NCI-H510A (cell line): ENCODE measurements around the gene CACNA1D.

Source experiments
- DNase-seq: peaks from one replicate; lab custom pipeline; 2025; lab: John Stamatoyannopoulos, UW

Gene CACNA1D

DNA sequence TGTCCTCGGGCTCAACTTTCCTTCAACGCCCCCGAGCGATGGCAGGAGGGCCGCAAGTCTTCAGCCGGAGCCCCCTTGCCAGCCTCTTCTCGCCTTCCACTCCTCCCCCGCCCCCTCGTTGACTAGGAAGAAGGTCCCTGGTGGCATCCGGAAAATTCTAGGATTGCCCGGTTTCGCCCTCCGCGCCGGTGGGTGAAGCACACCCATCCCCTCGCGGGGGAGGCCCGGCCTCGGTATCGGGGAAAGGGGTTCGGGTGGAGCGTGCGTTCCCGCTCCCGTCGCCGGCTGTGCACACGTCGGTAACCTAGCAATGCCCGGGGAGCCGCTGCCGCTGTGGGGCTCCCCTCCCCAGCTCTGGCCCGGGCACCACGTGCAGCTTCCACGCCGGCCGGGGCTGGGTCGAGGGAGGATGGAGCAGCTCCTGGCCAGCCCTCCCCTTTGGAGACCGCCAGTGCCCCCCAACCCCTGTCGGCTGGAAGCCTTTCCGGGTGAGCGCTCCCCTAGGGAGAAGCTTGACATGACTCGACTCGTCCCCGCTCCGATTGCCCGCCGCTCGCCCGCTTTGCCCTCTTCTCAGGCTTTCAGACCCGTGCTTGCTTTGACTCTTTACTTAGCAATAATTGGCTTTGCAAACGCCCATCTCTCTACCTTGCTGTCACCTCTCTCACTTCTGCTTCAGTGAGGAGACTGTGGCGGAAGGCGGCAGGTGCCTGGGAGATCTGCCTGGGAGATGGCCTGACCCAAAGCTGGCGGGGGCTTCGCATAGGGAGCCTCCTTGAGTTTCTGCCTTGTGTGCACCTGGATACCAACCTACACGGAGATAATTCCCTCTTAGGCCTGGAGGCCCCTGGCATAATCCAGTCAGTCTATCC, 1.3 kb downstream of the CACNA1D start:
- no peak for DNase-seq

DNA sequence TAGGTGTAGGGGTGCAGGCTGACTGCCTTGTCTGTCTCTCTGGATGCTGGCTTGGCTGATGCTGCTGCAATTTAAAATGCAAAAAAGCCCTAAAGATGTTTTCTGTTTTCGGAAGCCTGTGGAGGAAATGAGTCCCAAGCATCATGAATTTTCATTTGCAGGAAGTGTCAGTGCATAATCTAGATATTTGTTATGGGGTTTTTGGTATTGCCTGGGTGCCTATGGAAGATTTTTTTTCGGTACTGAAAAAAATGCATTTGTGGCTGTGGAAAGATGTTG, 1.9 kb downstream of the CACNA1D start:
- no peak for DNase-seq

DNA sequence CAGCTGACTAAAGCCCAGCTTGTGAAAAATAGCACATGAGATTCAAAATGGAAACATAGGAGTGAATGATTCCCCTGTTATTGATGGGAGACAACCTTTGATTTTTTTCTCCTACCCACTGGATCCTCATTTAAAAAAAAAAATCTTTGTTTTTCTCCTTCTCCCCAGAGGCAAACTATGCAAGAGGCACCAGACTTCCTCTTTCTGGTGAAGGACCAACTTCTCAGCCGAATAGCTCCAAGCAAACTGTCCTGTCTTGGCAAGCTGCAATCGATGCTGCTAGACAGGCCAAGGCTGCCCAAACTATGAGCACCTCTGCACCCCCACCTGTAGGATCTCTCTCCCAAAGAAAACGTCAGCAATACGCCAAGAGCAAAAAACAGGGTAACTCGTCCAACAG, 2.6 kb downstream of the CACNA1D start:
- DNase-seq: no peak

DNA sequence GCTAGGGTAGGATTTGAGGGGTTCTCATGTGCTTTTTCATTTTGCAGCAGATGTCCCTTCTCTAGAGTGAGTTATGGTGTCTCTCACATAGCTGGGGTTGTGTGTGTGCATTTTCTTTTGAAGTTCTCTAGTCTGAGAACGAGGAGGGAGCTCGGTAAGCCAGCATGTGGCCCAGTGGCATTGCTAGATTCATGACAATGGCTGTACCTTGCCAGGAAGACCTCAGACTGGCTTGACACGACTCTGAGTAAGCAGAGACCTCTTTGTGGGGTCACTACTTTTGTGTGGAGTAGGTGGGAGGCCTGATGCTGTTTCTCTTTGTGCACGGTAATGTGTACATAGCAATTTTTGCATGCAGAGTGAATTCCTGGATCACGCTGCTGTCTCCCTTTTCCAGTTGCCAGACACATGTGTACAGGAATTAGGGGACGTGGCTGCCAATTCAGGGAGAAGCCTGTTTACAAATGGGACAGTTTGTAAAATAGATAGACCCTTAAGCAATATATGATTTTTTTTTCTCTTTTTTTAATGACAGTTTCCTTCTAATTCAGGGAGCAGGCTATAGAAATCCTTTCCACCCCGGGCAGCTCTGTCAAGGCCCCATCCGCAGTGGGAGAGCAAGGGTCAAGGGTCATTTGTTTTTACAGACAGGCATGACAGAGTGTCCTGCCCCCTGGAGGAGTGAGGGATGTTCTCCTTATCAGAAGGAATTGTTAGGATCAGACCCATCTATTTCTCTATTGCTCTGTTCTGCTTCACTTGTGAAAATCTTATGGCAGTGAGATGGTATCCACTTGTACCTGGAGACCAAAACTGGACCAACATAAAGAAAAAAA, 4.6 kb downstream of the CACNA1D start:
- no peak for DNase-seq

DNA sequence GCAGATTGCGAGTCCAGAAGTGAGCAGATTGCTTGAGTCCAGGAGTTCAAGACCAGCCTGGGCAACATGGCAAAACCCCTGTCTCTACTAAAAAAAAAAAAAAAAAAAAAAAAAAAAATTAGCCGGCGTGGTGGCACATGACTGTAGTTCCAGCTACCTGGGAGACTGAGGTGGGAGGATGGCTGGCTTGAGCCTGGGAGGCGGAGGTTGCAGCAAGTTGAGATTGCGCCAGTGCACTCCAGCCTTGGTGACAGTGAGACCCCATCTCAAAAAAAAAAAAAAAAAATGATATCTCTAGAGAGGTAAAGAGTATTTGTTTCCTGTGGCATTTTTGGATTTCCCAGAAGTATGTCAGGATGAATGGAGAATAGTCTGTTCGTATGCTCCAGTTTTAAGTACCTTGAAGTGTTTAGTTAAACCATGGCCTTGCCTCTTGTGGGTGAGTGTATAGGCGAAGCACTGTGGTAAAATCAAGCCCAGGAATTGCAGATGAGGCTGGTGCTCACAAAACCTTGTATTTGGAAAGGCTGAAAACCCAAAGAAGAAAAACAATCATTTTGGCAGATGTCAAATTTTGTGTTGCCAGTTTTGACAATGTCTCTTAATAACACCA, 5.9 kb downstream of the CACNA1D start:
- no peak for DNase-seq

DNA sequence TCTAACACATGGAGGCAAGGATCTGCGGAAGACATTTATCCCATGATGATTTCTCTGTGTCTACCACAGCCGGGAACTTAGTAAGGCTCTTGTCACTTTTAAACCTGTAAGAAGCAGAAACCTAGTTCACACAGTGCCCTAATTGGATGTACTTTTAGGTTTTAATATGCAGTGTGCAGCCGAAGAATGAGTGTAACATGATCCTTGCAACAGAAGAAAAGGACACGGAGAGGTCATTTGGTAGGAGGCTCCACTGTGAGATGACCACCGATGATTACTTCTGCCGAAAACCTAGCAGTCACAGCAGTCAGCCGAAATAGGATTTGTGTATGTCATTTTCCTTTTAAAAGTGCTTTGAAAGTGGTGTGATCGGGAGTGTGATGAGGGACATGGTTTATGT, 6.8 kb downstream of the CACNA1D start:
- DNase-seq: no peak

DNA sequence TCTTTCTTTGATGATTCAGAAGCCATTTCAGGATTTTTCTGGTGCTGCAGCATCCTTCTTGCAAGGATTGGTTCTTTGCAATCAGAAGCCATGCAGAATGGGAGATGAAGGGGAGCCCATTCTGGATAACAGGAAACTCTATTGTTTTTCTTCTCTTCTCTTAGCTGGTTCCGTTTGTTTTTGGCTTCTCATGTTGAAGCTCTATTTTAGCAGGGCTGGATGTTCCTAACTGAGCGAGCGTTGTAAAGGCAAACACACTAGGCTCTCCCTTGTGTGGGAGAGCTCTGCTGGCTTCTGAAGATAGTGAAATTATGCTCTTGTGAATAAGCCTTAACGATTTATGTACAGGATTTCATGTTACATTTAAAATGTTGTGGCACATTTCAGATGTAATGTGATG, 8.3 kb downstream of the CACNA1D start:
- no peak for DNase-seq

DNA sequence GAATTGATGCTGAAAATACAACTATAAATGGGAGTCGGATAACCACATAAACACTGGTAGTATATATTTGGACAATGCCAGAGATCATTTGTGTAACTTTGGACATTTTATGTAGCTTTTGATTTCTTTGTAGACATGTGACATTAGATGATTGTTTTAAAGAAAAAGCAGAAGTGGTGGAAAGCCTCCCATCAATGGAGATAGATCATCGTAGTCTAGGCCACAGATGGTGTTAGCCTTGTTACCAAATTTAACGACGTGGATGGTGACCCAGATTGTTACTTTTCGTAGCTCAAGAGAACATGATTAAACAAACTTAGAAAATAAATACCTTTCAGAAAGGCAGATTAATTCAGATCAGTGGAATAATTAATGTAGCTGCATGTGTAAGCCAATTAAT, 8.8 kb downstream of the CACNA1D start:
- no peak for DNase-seq

DNA sequence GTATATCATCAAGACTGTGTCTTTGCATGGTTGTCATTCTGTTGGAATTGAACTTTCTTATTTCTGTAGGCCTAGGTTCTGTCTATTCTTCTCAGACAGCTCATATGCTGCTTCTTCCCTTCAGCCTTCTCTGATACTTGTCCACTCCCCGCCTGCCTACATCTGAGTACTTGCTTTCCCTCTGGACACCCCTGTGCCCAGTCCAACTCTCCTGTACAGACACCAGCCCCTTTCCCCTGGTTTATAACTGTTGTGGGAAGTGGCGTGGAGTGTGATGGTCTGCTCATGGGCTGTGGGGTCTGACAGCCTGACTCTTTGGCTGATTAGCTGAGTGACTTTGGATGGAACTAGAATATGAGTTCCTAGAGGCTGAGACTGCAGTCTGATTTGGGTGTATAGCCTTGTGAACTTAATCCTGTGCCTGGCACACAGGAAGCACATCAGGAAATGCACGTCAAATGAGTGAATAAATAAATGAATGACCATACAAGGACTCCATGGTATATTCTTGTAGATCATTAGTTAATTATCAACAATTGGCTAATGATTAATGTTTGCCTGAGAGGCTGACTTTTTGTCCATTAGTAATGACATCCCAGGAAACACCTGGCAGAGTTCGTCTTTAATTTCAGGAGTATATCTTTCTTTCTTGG, 11.8 kb downstream of the CACNA1D start:
- no peak for DNase-seq

DNA sequence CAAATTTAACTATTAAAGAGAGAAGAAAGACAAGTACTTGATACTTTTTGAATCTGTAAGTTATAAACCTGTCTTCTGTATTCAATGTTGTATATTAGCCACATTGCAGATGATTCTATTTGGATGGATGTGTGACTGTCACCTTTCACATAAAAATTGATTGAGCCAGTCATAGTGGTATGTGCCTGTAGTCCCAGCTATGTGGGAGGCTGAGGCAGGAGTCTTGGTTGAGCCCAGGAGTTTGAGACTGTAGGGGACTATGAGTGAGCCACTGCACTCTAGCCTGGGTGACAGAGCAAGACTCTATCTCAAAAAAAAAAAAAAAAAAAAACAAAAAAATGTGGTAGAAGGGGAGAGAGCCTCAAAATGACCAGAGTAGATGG, 12.3 kb downstream of the CACNA1D start:
- no peak for DNase-seq

DNA sequence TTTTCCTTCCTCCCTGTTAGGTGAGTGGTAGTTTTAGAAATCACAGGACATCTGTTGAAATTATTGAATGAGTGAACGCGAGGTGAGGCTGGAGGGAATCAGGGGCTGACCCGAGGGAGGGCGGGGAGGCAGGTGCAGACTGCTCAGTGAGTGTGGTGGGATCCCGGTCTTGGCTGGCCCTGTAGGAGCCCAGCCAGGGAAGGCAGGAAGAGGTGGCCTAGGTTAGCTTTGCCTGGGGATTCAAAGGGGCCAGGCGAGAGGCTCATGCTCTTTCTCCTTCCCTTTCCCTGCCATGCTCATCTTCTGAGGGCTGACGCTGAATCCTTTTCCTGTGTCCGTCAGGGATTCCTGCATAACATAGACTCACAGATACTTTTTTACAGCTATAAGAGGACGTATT, 15.1 kb downstream of the CACNA1D start:
- no peak for DNase-seq

DNA sequence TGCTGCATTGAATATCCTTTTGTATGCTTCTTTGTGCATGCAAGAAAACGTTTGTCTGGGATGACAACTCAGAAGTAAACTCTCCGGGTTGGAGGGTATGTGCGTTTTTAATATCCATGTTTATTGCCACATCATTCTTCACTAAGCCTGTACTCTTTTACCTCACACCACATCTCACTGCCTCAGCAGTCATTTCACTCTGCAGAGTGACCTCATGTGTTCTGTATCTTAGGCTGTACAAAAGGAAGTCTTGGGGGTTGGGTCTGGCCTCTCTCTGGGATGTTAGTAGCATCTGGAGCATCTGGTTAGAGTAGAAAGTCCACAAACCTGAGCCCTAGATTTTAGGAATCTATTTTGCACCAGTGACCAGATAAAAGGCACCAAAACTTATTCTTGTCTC, 16.1 kb downstream of the CACNA1D start:
- no peak for DNase-seq

DNA sequence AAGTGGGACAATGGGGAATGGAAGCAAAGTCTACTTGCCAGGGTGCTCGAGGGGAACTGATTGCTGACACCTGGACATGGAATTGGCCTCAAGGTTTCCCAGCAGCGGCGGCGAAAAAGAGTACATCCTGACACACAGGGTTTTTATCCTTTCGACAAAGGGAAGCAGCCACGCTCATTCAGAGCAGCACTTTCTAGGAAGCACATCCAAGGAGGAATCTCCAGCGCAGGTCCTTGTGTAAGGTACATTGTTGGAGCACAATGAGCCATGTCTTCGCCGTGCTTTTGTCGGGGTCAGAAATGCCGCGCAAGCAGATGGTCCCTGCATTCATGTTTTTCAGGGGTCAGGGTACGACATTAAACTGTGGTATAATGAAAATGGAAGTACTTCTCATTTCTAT, 16.8 kb downstream of the CACNA1D start:
- no peak for DNase-seq

DNA sequence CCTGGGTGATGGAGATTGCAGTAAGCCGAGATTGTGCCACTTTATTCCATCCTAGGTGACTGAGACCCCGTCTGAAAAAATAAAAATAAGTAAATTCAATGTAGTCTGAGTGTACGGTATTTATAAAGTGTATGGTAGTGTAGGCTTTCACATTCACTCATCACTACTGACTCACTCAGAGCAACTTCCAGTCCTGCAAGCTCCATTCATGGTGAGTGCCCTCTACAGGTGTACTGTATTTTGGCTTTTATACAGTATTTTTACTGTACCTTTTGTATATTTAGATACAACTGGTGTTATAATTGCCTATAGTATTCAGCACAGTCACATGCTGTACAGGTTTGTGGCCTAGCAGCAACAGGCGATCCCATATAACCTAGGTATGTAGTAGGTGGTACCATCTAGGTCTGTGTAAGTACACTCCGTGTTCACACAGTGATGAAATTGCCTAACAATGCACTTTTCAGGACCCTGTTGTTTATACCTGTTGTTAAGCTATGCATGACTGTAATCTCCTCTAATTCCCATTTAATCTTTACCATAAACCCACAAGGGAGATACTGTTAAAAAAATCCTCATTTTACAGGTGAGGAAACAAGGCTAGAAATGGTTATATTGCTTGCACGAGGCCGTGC, 19.3 kb downstream of the CACNA1D start:
- no peak for DNase-seq

DNA sequence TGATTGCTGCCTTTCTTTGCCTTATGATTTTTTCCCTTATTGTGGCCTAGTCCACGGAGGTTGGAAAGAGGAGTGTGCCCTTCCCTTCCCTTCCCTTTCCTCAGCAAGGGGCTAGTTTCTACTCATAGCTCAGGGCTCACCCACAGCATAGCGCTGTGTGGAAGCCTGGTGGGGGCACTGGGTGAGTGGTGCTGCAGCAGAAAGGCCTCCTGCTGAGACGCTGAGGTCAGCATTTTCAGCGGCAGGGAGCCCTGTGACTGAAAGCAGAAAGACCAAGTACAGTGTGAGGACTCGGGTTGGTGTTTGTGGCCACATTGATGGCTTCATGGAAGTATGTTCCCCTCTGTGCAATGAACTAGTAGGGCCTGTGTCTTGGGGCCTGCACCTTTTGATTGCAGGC, 21.9 kb downstream of the CACNA1D start:
- DNase-seq: no peak

DNA sequence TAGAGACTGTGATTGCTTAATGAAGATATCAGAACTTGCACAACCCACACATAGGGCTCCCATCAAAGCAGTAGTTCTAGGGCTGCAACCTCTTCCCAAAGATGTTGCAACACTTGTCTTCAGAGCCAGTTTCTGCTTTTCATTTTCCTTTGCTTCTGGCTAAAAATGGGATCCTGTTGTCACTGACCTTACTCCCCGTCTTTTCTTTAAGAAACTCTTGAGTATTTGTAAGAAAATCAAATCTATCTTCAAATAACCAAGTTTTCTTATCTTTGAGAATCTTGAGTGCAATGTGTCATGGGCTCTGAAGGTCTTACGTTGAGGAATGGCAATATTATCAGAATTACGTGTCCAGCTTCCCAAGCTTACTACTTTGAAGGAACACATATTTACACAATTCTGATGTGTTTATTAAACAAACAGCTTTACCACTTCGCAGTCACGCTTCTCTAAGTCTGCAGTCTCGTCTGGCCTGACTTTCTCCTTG, 24.1 kb downstream of the CACNA1D start:
- DNase-seq: no peak

DNA sequence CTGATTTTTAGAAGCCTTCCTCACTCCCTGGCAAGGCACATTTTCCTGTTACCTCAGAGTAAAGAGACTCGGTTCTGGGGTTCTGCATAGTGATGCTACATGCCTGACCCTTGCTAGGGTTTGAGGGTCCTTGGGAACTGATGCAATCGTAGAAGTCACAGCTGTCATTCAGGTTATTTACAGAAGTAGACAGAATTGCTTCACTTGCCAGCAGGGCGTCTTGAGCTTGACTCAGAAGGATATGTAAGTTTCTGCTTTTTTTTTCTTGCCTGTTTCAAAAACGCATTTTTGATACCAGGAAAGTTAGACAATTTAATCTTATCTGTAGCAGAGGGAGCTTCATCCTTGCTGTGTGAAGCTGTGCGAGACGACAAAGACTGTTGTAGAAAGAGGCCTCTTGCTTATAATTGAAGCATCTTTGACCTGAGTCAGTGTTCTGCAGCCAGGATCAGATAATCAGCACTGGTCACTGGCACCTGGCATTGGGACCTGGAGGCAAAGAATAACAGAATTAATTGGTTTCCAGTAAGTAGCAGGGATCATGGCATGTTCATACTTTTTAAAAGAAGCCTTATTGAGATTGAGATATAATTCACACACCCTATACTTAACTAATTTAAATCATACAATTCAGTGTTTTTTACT, 24.8 kb downstream of the CACNA1D start:
- no peak for DNase-seq

DNA sequence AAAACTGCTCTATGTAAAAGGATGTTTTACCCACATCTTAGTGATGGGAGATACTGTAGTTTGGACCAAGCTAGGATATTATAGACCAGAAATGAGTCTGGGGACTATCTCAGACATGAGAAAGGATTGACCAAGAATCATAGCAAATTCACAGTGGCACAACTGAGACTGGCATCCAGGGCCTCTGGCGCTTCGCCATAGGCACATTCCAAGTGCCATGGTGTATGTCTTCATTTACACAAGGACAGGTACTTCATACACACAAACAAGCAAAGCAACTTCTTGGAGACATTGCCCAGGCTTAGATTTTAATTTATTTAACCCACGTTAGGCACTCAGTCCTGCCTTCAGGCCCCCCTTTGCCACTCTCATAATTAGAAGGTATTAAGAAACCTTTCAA, 28.9 kb downstream of the CACNA1D start:
- no peak for DNase-seq

DNA sequence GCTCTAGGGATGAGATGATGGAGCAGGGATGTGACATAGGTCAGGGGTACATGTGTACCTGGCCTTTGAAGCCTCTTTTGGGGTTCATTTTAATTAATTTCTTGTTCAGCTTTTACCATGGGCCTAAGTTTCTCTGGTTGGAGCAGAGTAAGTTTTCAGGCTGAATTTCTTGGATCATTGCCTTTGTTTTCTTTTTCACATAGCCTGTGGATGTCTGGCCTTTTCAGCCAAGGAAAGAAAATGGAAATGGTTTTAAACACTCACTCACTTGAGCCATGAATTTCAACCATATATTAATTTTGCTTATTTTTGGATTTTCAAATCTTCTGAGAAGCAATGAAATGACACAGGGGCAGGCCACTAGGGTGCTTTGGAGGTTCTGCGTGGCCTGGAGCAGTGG, 30.2 kb downstream of the CACNA1D start:
- DNase-seq: no peak

DNA sequence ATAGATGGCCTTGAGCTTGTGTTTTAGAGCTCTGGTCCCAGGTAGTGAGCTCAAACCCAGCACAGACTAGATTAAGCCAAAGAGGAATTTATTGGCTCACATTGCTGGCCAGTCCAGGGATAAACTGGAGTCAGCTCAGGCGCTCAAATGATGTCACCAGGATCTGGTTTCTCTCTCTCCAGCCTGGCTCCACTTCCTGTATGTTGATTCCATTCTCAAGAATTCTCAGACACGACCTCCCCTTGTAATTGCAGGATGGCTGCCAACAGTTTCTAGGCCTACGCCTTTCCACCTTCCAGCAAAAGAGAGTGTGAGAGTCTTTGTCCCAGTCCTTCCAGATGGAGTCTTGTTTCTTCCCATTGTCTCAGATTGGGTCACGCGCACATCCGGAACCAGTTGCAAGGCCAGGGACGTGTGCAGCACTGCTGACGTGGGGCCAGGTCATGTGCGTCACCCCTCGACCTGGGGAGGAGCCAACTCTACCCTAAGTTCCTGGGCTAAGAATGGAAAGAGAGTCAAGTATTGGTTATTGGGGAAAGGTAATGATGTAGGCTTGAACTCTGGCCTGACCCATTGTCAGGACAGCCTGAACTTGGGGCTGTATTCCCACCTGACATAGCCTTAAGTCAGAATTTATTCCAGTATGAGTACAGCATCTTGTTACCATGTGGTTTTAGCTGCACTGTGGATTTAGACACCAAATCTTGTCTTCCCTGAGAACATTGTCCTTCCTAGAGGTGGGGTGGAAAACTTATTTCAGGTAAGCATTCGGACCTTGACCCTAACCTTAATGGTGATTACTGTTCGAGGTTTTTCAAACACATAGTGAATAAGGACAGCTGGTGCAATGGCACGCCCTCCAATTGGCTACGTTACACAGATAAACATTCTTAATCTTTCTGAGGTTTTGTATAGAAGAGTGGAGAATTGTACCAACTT, 31.6 kb downstream of the CACNA1D start:
- DNase-seq: no peak

DNA sequence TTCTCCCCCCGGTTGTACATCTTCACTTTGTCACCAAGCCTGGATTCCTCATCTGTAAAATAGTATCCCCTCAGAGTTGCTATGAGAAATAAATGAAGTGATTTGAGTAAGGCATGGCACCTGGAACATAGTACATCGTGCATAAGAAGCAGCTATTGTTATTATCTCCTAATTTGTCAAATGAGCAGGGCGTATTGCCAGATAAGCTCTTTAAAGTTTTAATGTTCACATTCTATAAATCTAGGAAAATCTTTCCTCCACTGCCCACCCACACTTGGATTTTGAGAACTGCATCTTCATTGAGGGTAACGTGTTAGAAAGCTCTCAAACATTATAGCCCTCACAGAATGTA, 32.3 kb downstream of the CACNA1D start:
- DNase-seq: no peak
